HepG2 (cell line): ENCODE measurements around the gene ALPK3. TPM values are rescaled to one million over a fixed set of nuclear protein-coding genes. Genes with fewer than 3 reads are reported as not detected.

Source experiments
- ARNTL ChIP-seq: sonication (generic); formaldehyde crosslinking; IDR thresholded peaks from 2 replicates; pipeline ENCODE4 v1.4.0; 2020; ENCODE audit warnings: mild to moderate bottlenecking, missing genetic modification reagents
- BCL6 ChIP-seq: IDR thresholded peaks from 2 replicates; pipeline ENCODE4 v1.6.1; 2016; ENCODE audit warnings: missing genetic modification reagents, missing compliant biosample characterization
- CBFB ChIP-seq: sonication (generic); formaldehyde crosslinking; IDR thresholded peaks from 2 replicates; pipeline ENCODE4 v1.4.0; 2020; ENCODE audit warnings: missing genetic modification reagents
- CREM ChIP-seq, 2 experiments: sonication (generic) in 1 of 2; formaldehyde crosslinking in 1 of 2; IDR thresholded peaks; 2 replicates each; pipeline versions ENCODE4 v1.4.0 to v1.6.1; 2016 to 2020; ENCODE audit warnings: antibody characterized with exemption in 1 of 2, mild to moderate bottlenecking in 1 of 2, missing genetic modification reagents in 1 of 2
- FOXP4 ChIP-seq: sonication (generic); formaldehyde crosslinking; IDR thresholded peaks from 2 replicates; pipeline ENCODE4 v1.4.0; 2020; ENCODE audit warnings: missing genetic modification reagents
- HMG20A ChIP-seq: IDR thresholded peaks from 2 replicates; pipeline ENCODE4 v1.6.1; 2016; ENCODE audit warnings: borderline replicate concordance
- JUN ChIP-seq: sonication (generic); formaldehyde crosslinking; IDR thresholded peaks from 2 replicates; pipeline ENCODE4 v1.4.0; 2020; ENCODE audit warnings: mild to moderate bottlenecking, missing genetic modification reagents
- NFYB ChIP-seq: sonication (generic); formaldehyde crosslinking; IDR thresholded peaks from 2 replicates; pipeline ENCODE4 v1.4.0; 2020; ENCODE audit warnings: missing genetic modification reagents
- RCOR2 ChIP-seq: IDR thresholded peaks from 2 replicates; pipeline ENCODE4 v1.6.1; 2016; ENCODE audit warnings: missing biosample characterization, missing genetic modification reagents
- SNAPC4 ChIP-seq: sonication (generic); formaldehyde crosslinking; IDR thresholded peaks from 2 replicates; pipeline ENCODE4 v1.4.0; 2020; ENCODE audit warnings: mild to moderate bottlenecking, missing genetic modification reagents
- TIGD3 ChIP-seq: sonication (generic); formaldehyde crosslinking; IDR thresholded peaks from 2 replicates; pipeline ENCODE4 v1.5.1; 2020; ENCODE audit warnings: mild to moderate bottlenecking, missing genetic modification reagents, borderline replicate concordance
- ZFX ChIP-seq: sonication (generic); formaldehyde crosslinking; IDR thresholded peaks from 2 replicates; pipeline ENCODE4 v1.4.0; 2020; ENCODE audit warnings: mild to moderate bottlenecking, low read depth, missing genetic modification reagents, moderate library complexity
- ZNF580 ChIP-seq: IDR thresholded peaks from 2 replicates; pipeline ENCODE4 v1.6.1; 2016; ENCODE audit warnings: low read depth, borderline replicate concordance
- ZNF788 ChIP-seq: sonication (generic); formaldehyde crosslinking; IDR thresholded peaks from 2 replicates; pipeline ENCODE4 v1.5.0; 2020; ENCODE audit warnings: mild to moderate bottlenecking, missing genetic modification reagents, borderline replicate concordance
- polyA plus RNA-seq, 8 experiments: library from polyadenylated mRNA; depleted of rRNA in 3 of 8; stranded (reverse) in 7 of 8; unstranded in 1 of 8; fragments of >200 nt; fragmentation: Illumina TruSeq in 4 of 8; extraction: Trizol in 4 of 8; gene quantifications; 2 replicates each; pipeline versions ENCODE4 v1.2.1 to v1.2.3, GENCODE V29; 2011 to 2016; ENCODE audit warnings: low read depth in 4 of 8, missing spikeins in 1 of 8, mixed read lengths in 1 of 8; ENCODE audit not compliant: insufficient read depth in 1 of 8
- total RNA-seq, 5 experiments: library from RNA; depleted of rRNA; stranded (reverse); fragments of >200 nt; fragmentation: Illumina TruSeq; extraction: Trizol; gene quantifications; 2 replicates each; pipeline ENCODE4 v1.2.3, GENCODE V29; 2016; ENCODE audit warnings: low read depth in 1 of 5
- TF ChIP-seq, protein P1 (sequence below): sonication (generic); IDR thresholded peaks from 2 replicates; pipeline ENCODE4 v1.6.1; 2016; ENCODE audit warnings: low read depth, borderline replicate concordance
- TF ChIP-seq, protein P2 (sequence below): IDR thresholded peaks from 2 replicates; pipeline ENCODE4 v1.6.1; 2016

The ALPK3 gene
- total and polyA plus RNA-seq, 2 of the 13 experiments (the other 11 are each of a cell fraction or from before 2014, with no cell fraction given), result 0.04 to 0.42 TPM

GRCh38 chr15:84914909-84915605 is 97.9 kb downstream of the ALPK3 start (continued):
- TF ChIP-seq TIGD3 (CRISPR knock-in tag), result peak; percentile 58; the same call in 1 of the 2 replicates
- peak; percentile 65; the same call in 1 of the 2 replicates for TF ChIP-seq RCOR2 (CRISPR knock-in tag)
- peak; percentile 86; the same call in 1 of the 2 replicates for TF ChIP-seq ZNF580 (CRISPR knock-in tag)
- TF ChIP-seq FOXP4, result peak; percentile 49; the same call in 1 of the 2 replicates
- TF ChIP-seq CREM (IDR thresholded peaks at IDR 0.05), result peak; percentile 47; the same call in 1 of the 2 replicates
- TF ChIP-seq CREM (CRISPR knock-in tag; IDR thresholded peaks at IDR 0.05), result no peak
- TF ChIP-seq ARNTL, result peak; percentile 94
- TF ChIP-seq ZNF788 (CRISPR knock-in tag), result peak; percentile 81; the same call in 1 of the 2 replicates
- TF ChIP-seq HMG20A, result 0 out of 2 replicates have a peak, but pooled peaks have one; percentile 57
- TF ChIP-seq, protein P1, sequence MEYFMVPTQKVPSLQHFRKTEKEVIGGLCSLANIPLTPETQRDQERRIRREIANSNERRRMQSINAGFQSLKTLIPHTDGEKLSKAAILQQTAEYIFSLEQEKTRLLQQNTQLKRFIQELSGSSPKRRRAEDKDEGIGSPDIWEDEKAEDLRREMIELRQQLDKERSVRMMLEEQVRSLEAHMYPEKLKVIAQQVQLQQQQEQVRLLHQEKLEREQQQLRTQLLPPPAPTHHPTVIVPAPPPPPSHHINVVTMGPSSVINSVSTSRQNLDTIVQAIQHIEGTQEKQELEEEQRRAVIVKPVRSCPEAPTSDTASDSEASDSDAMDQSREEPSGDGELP, result peak; percentile 64; the same call in 1 of the 2 replicates
- TF ChIP-seq, protein P2, sequence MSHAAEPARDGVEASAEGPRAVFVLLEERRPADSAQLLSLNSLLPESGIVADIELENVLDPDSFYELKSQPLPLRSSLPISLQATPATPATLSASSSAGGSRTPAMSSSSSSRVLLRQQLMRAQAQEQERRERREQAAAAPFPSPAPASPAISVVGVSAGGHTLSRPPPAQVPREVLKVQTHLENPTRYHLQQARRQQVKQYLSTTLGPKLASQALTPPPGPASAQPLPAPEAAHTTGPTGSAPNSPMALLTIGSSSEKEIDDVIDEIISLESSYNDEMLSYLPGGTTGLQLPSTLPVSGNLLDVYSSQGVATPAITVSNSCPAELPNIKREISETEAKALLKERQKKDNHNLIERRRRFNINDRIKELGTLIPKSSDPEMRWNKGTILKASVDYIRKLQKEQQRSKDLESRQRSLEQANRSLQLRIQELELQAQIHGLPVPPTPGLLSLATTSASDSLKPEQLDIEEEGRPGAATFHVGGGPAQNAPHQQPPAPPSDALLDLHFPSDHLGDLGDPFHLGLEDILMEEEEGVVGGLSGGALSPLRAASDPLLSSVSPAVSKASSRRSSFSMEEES (CRISPR knock-in tag), result peak; percentile 92
- no peak for TF ChIP-seq NFYB (CRISPR knock-in tag)
- no peak for TF ChIP-seq CBFB
- TF ChIP-seq JUN (CRISPR knock-in tag), result peak; percentile 93; the same call in 1 of the 2 replicates
- TF ChIP-seq ZFX (CRISPR knock-in tag), result peak; percentile 91
- TF ChIP-seq BCL6 (CRISPR knock-in tag), result peak; percentile 53
- TF ChIP-seq SNAPC4 (CRISPR knock-in tag), result no peak
